Panc1 (cell line): Measurements from ENCODE around the gene TTLL10.

Experiments used
- POLR2AphosphoS5 ChIP-seq: IDR thresholded peaks from 2 replicates; pipeline ENCODE4 v1.6.1; 2012; ENCODE audit warnings: mild to moderate bottlenecking, low read depth, low read length, moderate library complexity
- SIN3A ChIP-seq: IDR thresholded peaks from 2 replicates; pipeline ENCODE4 v1.6.1; 2012; ENCODE audit warnings: low read depth, mild to moderate bottlenecking, low read length, moderate library complexity, borderline replicate concordance; ENCODE audit not compliant: insufficient read depth
- TCF7L2 ChIP-seq: IDR thresholded peaks from 2 replicates; pipeline ENCODE4 v1.6.1; 2011; ENCODE audit warnings: mild to moderate bottlenecking, low read depth, low read length, inconsistent platforms
- TF ChIP-seq, protein P1 (sequence below): fragments of 450-650 bp; IDR thresholded peaks from 2 replicates; pipeline ENCODE4 v1.5.1; 2017; ENCODE audit warnings: mild to moderate bottlenecking
- TF ChIP-seq, protein P2 (sequence below), 2 experiments: IDR thresholded peaks; 2 replicates each; pipeline ENCODE4 v1.6.1; 2011 to 2012; ENCODE audit warnings: low read depth in 2 of 2, control low read depth in 1 of 2, low read length in 1 of 2, mild to moderate bottlenecking in 1 of 2, moderate library complexity in 1 of 2; ENCODE audit not compliant: insufficient read depth in 1 of 2

DNA sequence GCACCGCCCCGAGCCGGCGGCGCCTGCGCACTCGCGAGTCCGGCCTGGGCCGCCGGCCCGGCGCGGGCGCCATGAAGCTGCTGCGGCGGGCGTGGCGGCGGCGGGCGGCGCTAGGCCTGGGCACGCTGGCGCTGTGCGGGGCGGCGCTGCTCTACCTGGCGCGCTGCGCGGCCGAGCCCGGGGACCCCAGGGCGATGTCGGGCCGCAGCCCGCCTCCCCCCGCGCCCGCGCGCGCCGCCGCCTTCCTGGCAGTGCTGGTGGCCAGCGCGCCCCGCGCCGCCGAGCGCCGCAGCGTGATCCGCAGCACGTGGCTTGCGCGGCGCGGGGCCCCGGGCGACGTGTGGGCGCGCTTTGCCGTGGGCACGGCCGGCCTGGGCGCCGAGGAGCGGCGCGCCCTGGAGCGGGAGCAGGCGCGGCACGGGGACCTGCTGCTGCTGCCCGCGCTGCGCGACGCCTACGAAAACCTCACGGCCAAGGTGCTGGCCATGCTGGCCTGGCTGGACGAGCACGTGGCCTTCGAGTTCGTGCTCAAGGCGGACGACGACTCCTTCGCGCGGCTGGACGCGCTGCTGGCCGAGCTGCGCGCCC is 58.6 kb downstream of the TTLL10 start, which contains the start of gene B3GALT6:
- TF ChIP-seq, protein P1, sequence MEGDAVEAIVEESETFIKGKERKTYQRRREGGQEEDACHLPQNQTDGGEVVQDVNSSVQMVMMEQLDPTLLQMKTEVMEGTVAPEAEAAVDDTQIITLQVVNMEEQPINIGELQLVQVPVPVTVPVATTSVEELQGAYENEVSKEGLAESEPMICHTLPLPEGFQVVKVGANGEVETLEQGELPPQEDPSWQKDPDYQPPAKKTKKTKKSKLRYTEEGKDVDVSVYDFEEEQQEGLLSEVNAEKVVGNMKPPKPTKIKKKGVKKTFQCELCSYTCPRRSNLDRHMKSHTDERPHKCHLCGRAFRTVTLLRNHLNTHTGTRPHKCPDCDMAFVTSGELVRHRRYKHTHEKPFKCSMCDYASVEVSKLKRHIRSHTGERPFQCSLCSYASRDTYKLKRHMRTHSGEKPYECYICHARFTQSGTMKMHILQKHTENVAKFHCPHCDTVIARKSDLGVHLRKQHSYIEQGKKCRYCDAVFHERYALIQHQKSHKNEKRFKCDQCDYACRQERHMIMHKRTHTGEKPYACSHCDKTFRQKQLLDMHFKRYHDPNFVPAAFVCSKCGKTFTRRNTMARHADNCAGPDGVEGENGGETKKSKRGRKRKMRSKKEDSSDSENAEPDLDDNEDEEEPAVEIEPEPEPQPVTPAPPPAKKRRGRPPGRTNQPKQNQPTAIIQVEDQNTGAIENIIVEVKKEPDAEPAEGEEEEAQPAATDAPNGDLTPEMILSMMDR, result no peak
- TF ChIP-seq POLR2AphosphoS5, result no peak
- TF ChIP-seq, protein P2, sequence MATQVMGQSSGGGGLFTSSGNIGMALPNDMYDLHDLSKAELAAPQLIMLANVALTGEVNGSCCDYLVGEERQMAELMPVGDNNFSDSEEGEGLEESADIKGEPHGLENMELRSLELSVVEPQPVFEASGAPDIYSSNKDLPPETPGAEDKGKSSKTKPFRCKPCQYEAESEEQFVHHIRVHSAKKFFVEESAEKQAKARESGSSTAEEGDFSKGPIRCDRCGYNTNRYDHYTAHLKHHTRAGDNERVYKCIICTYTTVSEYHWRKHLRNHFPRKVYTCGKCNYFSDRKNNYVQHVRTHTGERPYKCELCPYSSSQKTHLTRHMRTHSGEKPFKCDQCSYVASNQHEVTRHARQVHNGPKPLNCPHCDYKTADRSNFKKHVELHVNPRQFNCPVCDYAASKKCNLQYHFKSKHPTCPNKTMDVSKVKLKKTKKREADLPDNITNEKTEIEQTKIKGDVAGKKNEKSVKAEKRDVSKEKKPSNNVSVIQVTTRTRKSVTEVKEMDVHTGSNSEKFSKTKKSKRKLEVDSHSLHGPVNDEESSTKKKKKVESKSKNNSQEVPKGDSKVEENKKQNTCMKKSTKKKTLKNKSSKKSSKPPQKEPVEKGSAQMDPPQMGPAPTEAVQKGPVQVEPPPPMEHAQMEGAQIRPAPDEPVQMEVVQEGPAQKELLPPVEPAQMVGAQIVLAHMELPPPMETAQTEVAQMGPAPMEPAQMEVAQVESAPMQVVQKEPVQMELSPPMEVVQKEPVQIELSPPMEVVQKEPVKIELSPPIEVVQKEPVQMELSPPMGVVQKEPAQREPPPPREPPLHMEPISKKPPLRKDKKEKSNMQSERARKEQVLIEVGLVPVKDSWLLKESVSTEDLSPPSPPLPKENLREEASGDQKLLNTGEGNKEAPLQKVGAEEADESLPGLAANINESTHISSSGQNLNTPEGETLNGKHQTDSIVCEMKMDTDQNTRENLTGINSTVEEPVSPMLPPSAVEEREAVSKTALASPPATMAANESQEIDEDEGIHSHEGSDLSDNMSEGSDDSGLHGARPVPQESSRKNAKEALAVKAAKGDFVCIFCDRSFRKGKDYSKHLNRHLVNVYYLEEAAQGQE (IDR thresholded peaks at IDR 0.05; ENCODE audit: insufficient read depth in 1 of 2, low read depth in 2 of 2, low read length in 1 of 2), result no peak
- no peak for TF ChIP-seq TCF7L2
- TF ChIP-seq SIN3A, result no peak
